HepG2 (cell line): Measurements from ENCODE around the gene SH3BGR. TPM values are rescaled to one million over a fixed set of nuclear protein-coding genes. Genes with fewer than 3 reads are reported as not detected.
A peak's percentile ranks its signal among the peaks of the same experiment; 100 is the strongest.

Experiments used
- CEBPB ChIP-seq: IDR thresholded peaks from 2 replicates; pipeline ENCODE4 v1.6.1; 2011; ENCODE audit warnings: low read depth, low read length, improper control_type of control experiment, borderline replicate concordance
- DNMT3B ChIP-seq: conservative IDR thresholded peaks from 2 replicates; pipeline ENCODE4 v1.6.1; 2016; ENCODE audit warnings: missing biosample characterization, control low read depth
- FOXA1 ChIP-seq, 2 experiments: fragments of 450-650 bp in 1 of 2; sonication (generic) in 1 of 2; formaldehyde crosslinking in 1 of 2; IDR thresholded peaks; 2 replicates each; pipeline versions ENCODE4 v1.4.0 to v1.6.1; 2016 to 2020; ENCODE audit warnings: missing genetic modification reagents in 1 of 2
- GABPA ChIP-seq, 2 experiments: IDR thresholded peaks; 2 replicates each; pipeline ENCODE4 v1.6.1; 2011 to 2016; ENCODE audit warnings: low read depth in 2 of 2, low read length in 1 of 2, missing biosample characterization in 1 of 2, missing genetic modification characterization in 1 of 2
- HMGXB3 ChIP-seq: sonication (generic); formaldehyde crosslinking; IDR thresholded peaks from 2 replicates; pipeline ENCODE4 v1.4.0; 2020; ENCODE audit warnings: missing genetic modification reagents, borderline replicate concordance
- HNF1A ChIP-seq, 2 experiments: sonication (generic) in 1 of 2; formaldehyde crosslinking in 1 of 2; IDR thresholded peaks; 2 replicates each; pipeline versions ENCODE4 v1.4.0 to v1.6.1; 2016 to 2020; ENCODE audit warnings: borderline replicate concordance in 1 of 2, low read depth in 1 of 2, mild to moderate bottlenecking in 1 of 2, missing genetic modification reagents in 1 of 2
- JUNB ChIP-seq: sonication (generic); formaldehyde crosslinking; IDR thresholded peaks from 2 replicates; pipeline ENCODE4 v1.8.0; 2022; ENCODE audit warnings: missing genetic modification reagents, mild to moderate bottlenecking, borderline replicate concordance
- LCORL ChIP-seq, 2 experiments: fragments of 450-650 bp in 1 of 2; sonication (generic) in 1 of 2; formaldehyde crosslinking in 1 of 2; IDR thresholded peaks; 2 replicates each; pipeline versions ENCODE4 v1.5.0 to v1.6.1; 2017 to 2020; ENCODE audit warnings: antibody characterized with exemption in 1 of 2, missing genetic modification reagents in 1 of 2
- NR0B2 ChIP-seq: sonication (generic); formaldehyde crosslinking; IDR thresholded peaks from 2 replicates; pipeline ENCODE4 v1.4.0; 2020; ENCODE audit warnings: mild to moderate bottlenecking, missing genetic modification reagents
- NR1H2 ChIP-seq: sonication (generic); formaldehyde crosslinking; IDR thresholded peaks from 2 replicates; pipeline ENCODE4 v1.8.1; 2022; ENCODE audit warnings: low read depth, missing genetic modification reagents, borderline replicate concordance
- SOX13 ChIP-seq, 3 experiments: fragments of 450-650 bp in 1 of 3; sonication (generic) in 1 of 3; formaldehyde crosslinking in 1 of 3; IDR thresholded peaks in 2 of 3; conservative IDR thresholded peaks in 1 of 3; 2 replicates each; pipeline versions ENCODE4 v1.5.0 to v1.6.1; 2016 to 2020; ENCODE audit warnings: antibody characterized with exemption in 1 of 3, mild to moderate bottlenecking in 1 of 3, missing compliant biosample characterization in 1 of 3, missing genetic modification reagents in 1 of 3, moderate library complexity in 1 of 3
- TBP ChIP-seq: sonication (generic); formaldehyde crosslinking; IDR thresholded peaks from 2 replicates; pipeline ENCODE4 v1.5.0; 2020; ENCODE audit warnings: missing genetic modification reagents
- ZNF292 ChIP-seq: sonication (generic); formaldehyde crosslinking; IDR thresholded peaks from 2 replicates; pipeline ENCODE4 v1.8.1; 2022; ENCODE audit warnings: mild to moderate bottlenecking, low read depth, missing genetic modification reagents, borderline replicate concordance
- ZNF335 ChIP-seq: sonication (generic); formaldehyde crosslinking; IDR thresholded peaks from 2 replicates; pipeline ENCODE4 v1.4.0; 2020; ENCODE audit warnings: missing genetic modification reagents
- ZNF350 ChIP-seq: sonication (generic); formaldehyde crosslinking; IDR thresholded peaks from 2 replicates; pipeline ENCODE4 v1.4.0; 2020; ENCODE audit warnings: mild to moderate bottlenecking, low read depth, missing genetic modification reagents, borderline replicate concordance
- ZNF501 ChIP-seq: sonication (generic); formaldehyde crosslinking; IDR thresholded peaks from 2 replicates; pipeline ENCODE4 v1.5.1; 2020; ENCODE audit warnings: mild to moderate bottlenecking, moderate library complexity, missing genetic modification reagents
- ZNF530 ChIP-seq: sonication (generic); formaldehyde crosslinking; IDR thresholded peaks from 2 replicates; pipeline ENCODE4 v1.5.0; 2020; ENCODE audit warnings: low read depth, mild to moderate bottlenecking, missing genetic modification reagents
- ZNF619 ChIP-seq: sonication (generic); formaldehyde crosslinking; IDR thresholded peaks from 2 replicates; pipeline ENCODE4 v1.4.0; 2020; ENCODE audit warnings: mild to moderate bottlenecking, missing genetic modification reagents
- polyA plus RNA-seq, 8 experiments: library from polyadenylated mRNA; depleted of rRNA in 3 of 8; stranded (reverse) in 7 of 8; unstranded in 1 of 8; fragments of >200 nt; fragmentation: Illumina TruSeq in 4 of 8; extraction: Trizol in 4 of 8; gene quantifications; 2 replicates each; pipeline versions ENCODE4 v1.2.1 to v1.2.3, GENCODE V29; 2011 to 2016; ENCODE audit warnings: low read depth in 4 of 8, missing spikeins in 1 of 8, mixed read lengths in 1 of 8; ENCODE audit not compliant: insufficient read depth in 1 of 8
- total RNA-seq, 5 experiments: library from RNA; depleted of rRNA; stranded (reverse); fragments of >200 nt; fragmentation: Illumina TruSeq; extraction: Trizol; gene quantifications; 2 replicates each; pipeline ENCODE4 v1.2.3, GENCODE V29; 2016; ENCODE audit warnings: low read depth in 1 of 5

Gene SH3BGR
- total and polyA plus RNA-seq, 2 of the 13 experiments (the other 11 are each of a cell fraction or from before 2014, with no cell fraction given): 0.48 TPM; not detected in 1

- TF ChIP-seq SOX13 (IDR thresholded peaks at IDR 0.05) (no peak), SOX13 (CRISPR knock-in tag; conservative IDR thresholded peaks at IDR 0.05 in 1 of 2, IDR thresholded peaks at IDR 0.05 in 1 of 2) (no peak), LCORL (IDR thresholded peaks at IDR 0.05) (no peak), LCORL (CRISPR knock-in tag; IDR thresholded peaks at IDR 0.05) (peak; percentile 84), GABPA (IDR thresholded peaks at IDR 0.05; ENCODE audit: low read depth, low read length) (no peak), GABPA (CRISPR knock-in tag; IDR thresholded peaks at IDR 0.05; ENCODE audit: low read depth) (no peak), TBP (CRISPR knock-in tag) (no peak), FOXA1 (IDR thresholded peaks at IDR 0.05) (no peak), FOXA1 (CRISPR knock-in tag; IDR thresholded peaks at IDR 0.05) (no peak), ZNF501 (no peak), JUNB (CRISPR knock-in tag) (no peak), ZNF619 (CRISPR knock-in tag) (no peak), ZNF350 (CRISPR knock-in tag) (no peak), ZNF335 (CRISPR knock-in tag) (no peak), DNMT3B (CRISPR knock-in tag) (no peak), ZNF292 (peak; percentile 24; the same call in 1 of the 2 replicates), ZNF530 (CRISPR knock-in tag) (no peak), NR0B2 (no peak), NR1H2 (CRISPR knock-in tag) (no peak), HNF1A (IDR thresholded peaks at IDR 0.05; ENCODE audit: low read depth) (no peak), HNF1A (CRISPR knock-in tag; IDR thresholded peaks at IDR 0.05; ENCODE audit: borderline replicate concordance) (no peak), CEBPB (no peak), HMGXB3 (CRISPR knock-in tag) (no peak)
Measured at GRCh38 chr21:39527664-39528381, 76.1 kb downstream of the SH3BGR start (continued).
